Nephron (organoid): ENCODE measurements around the gene ANKRD55.
"Not testable (repeated sequence)": the region's sequence is repeated elsewhere in the genome, so short reads cannot be mapped to it uniquely, and the experiment has no call there.

Source experiments
- H3K27ac Mint-ChIP-seq, 3 experiments: 2 replicates each; pipeline ENCODE4 v1.8.0; 2020; ENCODE audit warnings: mixed read lengths in 3 of 3, mild to moderate bottlenecking in 2 of 3, moderate library complexity in 1 of 3
- H3K27me3 Mint-ChIP-seq: 2 replicates; pipeline ENCODE4 v1.8.0; 2021; ENCODE audit warnings: low read depth, mild to moderate bottlenecking, moderate library complexity, mixed read lengths
- H3K36me3 Mint-ChIP-seq: 2 replicates; pipeline ENCODE4 v1.8.0; 2020; ENCODE audit warnings: low read depth, mixed read lengths
- H3K4me1 Mint-ChIP-seq: 2 replicates; pipeline ENCODE4 v1.8.0; 2020; ENCODE audit warnings: mixed read lengths
- H3K4me3 Mint-ChIP-seq, 3 experiments: 2 replicates each; pipeline ENCODE4 v1.8.0; 2020; ENCODE audit warnings: mild to moderate bottlenecking in 3 of 3, mixed read lengths in 3 of 3, moderate library complexity in 2 of 3
- H3K9me3 Mint-ChIP-seq: 2 replicates; pipeline ENCODE4 v1.8.0; 2020; ENCODE audit warnings: mixed read lengths
- TF ChIP-seq, protein P1 (sequence below), 3 experiments: fragments of 200-600 bp; sonication (generic); IDR thresholded peaks; one replicate each; pipeline ENCODE4 v1.5.0; 2021; ENCODE audit warnings: antibody characterized with exemption in 3 of 3; ENCODE audit not compliant: unreplicated experiment in 3 of 3

ANKRD55 gene

GRCh38 chr5:56126487-56127179 lies 106.5 kb downstream of the ANKRD55 start:
- Mint-ChIP-seq H3K36me3 (no peaks in the 10 kb centered on the region), H3K27ac (peak overlapping the region in 1 of 3 experiments; percentile 17), H3K4me1 (peaks cover 21% of the 10 kb centered on the region), H3K27me3 (no peaks in the 10 kb centered on the region), H3K9me3 (peaks cover 10% of the 10 kb centered on the region), H3K4me3 (no peak overlapping the region)
- TF ChIP-seq, protein P1, sequence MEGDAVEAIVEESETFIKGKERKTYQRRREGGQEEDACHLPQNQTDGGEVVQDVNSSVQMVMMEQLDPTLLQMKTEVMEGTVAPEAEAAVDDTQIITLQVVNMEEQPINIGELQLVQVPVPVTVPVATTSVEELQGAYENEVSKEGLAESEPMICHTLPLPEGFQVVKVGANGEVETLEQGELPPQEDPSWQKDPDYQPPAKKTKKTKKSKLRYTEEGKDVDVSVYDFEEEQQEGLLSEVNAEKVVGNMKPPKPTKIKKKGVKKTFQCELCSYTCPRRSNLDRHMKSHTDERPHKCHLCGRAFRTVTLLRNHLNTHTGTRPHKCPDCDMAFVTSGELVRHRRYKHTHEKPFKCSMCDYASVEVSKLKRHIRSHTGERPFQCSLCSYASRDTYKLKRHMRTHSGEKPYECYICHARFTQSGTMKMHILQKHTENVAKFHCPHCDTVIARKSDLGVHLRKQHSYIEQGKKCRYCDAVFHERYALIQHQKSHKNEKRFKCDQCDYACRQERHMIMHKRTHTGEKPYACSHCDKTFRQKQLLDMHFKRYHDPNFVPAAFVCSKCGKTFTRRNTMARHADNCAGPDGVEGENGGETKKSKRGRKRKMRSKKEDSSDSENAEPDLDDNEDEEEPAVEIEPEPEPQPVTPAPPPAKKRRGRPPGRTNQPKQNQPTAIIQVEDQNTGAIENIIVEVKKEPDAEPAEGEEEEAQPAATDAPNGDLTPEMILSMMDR (IDR thresholded peaks at IDR 0.05; ENCODE audit: unreplicated experiment in 3 of 3) = no peak

- Mint-ChIP-seq H3K27ac (peak overlapping the region; percentile 73 to 95 (median 87)), H3K36me3 (no peaks in the 10 kb centered on the region), H3K4me1 (peaks cover 21% of the 10 kb centered on the region), H3K27me3 (no peaks in the 10 kb centered on the region), H3K9me3 (no peaks in the 10 kb centered on the region), H3K4me3 (peak overlapping the region in 1 of 3 experiments; percentile 20)
- TF ChIP-seq, protein P1 (IDR thresholded peaks at IDR 0.05; ENCODE audit: unreplicated experiment in 3 of 3) = no peak
Measured at GRCh38 chr5:56123531-56124243, 109.4 kb downstream of the ANKRD55 start.

DNA sequence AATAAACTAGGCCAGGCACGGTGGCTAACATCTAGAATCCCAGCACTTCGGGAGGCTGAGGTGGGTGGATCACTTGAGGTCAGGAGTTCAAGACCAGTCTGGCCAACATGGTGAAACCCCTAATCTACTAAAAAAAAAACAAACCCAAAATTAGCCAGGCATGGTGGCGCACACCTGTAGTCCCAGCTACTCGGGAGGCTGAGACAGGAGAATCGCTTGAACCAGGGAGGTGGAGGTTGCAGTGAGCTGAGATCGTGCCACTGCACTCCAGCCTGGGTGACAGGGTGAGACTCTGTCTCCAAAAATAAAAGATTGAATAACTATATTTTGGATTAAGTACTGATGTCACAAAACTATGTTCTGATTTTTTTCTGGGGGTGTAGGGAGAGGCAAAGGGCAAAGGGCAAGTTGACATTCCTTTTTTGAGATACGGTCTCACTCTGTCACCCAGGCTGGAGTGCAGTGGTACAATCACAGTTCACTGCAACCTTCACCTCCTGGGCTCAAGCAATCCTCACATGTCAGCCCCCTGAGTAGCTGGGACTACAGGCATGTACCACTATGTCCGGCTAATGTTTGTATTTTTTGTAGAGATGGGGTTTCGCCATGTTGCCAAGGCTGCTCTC lies 110.7 kb downstream of the ANKRD55 start:
- Mint-ChIP-seq H3K4me1 (peaks cover 21% of the 10 kb centered on the region), H3K27ac (peak overlapping the region; percentile 63 to 87 (median 81))
- H3K27me3 Mint-ChIP-seq, H3K36me3 Mint-ChIP-seq, H3K4me3 Mint-ChIP-seq, H3K9me3 Mint-ChIP-seq: not testable (repeated sequence)

DNA sequence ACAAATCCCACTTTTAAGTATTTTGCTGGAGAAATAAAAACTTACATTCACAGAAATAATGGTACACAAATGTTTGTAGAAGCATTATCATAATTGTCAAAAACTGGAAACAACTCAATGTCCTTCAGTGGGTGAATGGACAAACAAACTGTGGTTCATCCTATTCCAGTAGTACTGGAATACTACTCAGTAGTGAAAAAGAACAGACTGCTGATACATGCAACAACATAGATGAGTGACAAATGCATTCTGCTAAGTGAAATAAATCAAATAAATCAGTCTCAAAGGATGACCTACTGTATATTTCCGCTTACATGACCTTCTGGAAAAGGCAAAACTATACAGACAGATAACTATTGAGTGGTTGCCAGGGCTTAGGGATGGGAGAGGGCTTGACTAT lies 114.1 kb downstream of the ANKRD55 start:
- TF ChIP-seq, protein P1 (IDR thresholded peaks at IDR 0.05; ENCODE audit: unreplicated experiment in 3 of 3) = no peak
- H3K4me3 Mint-ChIP-seq = no peak overlapping the region
- no peaks in the 10 kb centered on the region for H3K27me3 Mint-ChIP-seq
- H3K9me3 Mint-ChIP-seq = no peaks in the 10 kb centered on the region
- H3K27ac Mint-ChIP-seq = peak overlapping the region in 1 of 3 experiments; percentile 43
- H3K36me3 Mint-ChIP-seq = no peaks in the 10 kb centered on the region
- peaks cover 19% of the 10 kb centered on the region for H3K4me1 Mint-ChIP-seq

- TF ChIP-seq, protein P1 (IDR thresholded peaks at IDR 0.05; ENCODE audit: unreplicated experiment in 3 of 3) = no peak
- H3K36me3 Mint-ChIP-seq = no peaks in the 10 kb centered on the region
- no peaks in the 10 kb centered on the region for H3K27me3 Mint-ChIP-seq
- peak overlapping the region in 2 of 3 experiments; percentile 40 to 49 for H3K27ac Mint-ChIP-seq
- no peaks in the 10 kb centered on the region for H3K9me3 Mint-ChIP-seq
- H3K4me1 Mint-ChIP-seq = peaks cover under 1% of the 10 kb centered on the region
- H3K4me3 Mint-ChIP-seq = no peak overlapping the region
Measured at GRCh38 chr5:56116599-56117141, 116.5 kb downstream of the ANKRD55 start.

DNA sequence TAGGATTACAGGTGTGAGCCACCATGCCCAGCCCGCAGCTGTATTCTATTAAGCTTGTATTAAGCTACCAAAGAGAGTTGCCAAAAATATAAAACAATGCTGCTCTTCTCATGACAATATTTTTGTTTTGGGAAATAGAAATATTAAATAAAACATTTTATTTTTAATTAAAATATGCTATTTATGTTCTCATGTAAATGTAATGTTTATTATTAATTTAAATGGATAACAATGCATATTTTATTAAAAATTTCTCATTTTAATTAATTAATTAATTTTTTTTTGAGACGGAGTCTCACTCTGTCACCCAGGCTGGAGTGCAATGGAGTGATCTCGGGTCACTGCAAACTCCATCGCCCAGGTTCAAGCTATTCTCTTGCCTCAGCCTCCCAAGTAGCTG lies 117.5 kb downstream of the ANKRD55 start:
- Mint-ChIP-seq H3K4me3 (no peak overlapping the region), H3K36me3 (no peaks in the 10 kb centered on the region), H3K27me3 (no peaks in the 10 kb centered on the region), H3K9me3 (no peaks in the 10 kb centered on the region), H3K27ac (no peak overlapping the region), H3K4me1 (peaks cover 4% of the 10 kb centered on the region)
- TF ChIP-seq, protein P1 (IDR thresholded peaks at IDR 0.05; ENCODE audit: unreplicated experiment in 3 of 3) = no peak
